HTERT RPE-1 (cell line): ENCODE measurements around the gene ZNHIT2.

Experiments
- in situ Hi-C: fragments of 300-500 bp; cut with MboI; formaldehyde crosslinking; loops from 4 replicates; pipeline ENCODE4 v1.14.3; 2020; ENCODE audit warnings: low sequenced_read_pairs

The ZNHIT2 gene

GRCh38 chr11:65107078-65107477, 10.4 kb downstream of the ZNHIT2 start:
- in situ Hi-C loops = no loop called here

DNA sequence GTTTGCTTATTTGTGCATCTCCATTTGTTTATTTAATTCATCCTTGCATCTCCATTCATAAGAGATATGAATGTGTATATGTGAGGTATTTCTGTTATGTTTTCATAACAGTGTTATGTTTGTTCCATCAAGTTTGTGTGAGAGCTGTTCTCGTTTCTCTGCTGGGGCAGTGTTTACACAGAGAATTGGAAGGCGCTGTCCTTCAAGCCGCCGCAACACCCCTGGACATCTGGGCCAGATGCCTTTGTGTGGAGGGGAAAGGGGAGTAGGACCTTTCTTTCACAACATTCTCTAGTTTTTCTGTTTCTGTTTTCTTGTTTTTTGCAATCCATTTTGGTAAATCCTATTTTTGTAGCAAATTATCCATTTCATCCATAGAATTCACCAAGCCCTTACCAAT, 12.9 kb downstream of the ZNHIT2 start:
- in situ Hi-C loops = no loop called here

DNA sequence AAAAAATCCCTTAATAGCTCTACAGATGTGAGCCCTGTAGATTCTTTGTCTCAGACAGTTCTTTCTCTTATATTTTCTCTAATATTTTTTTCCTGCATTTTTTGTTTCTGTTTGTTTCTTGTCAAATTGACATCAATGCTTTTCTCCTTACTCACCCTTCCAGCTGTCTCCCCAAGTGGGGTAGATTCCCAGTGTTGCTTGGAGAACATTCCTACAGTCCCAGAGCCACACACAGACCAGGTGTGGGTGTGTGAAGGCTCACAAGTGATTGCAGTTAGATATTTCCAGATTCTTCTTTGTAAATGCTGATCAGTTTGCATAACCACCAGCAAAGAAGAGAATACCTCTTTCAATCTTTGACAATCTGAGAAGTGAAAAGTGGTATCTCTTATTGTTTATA, 14.0 kb downstream of the ZNHIT2 start:
- in situ Hi-C loops = no loop called here

- in situ Hi-C loops = no loop called here
Measured at GRCh38 chr11:65102142-65103095, 15.1 kb downstream of the ZNHIT2 start.

GRCh38 chr11:65100674-65101350, 16.7 kb downstream of the ZNHIT2 start:
- in situ Hi-C loops = no loop called here

GRCh38 chr11:65096926-65097325, 20.6 kb downstream of the ZNHIT2 start:
- in situ Hi-C loops = no loop called here

DNA sequence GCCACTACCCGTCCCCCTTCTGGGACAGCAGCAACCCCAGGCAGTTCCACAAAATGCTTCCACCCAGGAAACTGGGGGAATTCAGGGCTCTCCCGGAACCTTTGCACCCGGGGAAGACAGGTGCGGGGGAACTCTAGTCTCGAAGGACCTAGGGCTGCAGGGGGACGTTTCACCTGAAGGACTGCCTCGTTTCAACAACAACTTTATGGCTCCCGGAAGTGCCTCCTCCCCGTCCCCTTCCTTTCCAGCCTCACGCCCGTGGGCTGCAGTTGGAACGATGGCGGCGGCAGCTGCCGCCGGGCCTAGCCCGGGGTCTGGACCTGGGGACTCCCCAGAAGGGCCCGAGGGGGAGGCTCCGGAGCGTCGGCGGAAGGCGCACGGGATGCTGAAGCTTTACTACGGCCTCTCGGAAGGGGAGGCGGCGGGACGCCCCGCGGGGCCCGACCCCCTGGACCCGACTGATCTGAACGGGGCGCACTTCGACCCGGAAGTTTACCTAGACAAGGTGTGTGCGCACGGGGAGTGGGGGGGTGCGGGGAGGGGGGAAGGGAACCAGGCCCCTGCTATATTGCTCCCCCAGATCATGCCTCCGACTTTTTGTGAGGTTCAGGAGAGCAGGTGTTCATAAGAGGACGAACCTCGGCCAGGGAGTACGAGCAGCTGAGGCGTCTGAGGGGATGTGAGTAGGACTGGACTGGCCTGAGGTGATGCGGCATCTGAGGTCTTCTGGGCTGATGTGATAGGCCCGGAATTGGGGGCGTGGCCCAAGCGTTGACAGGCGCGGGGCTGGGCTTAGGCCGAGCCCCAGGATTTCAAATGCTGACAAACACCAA, 21.3 kb downstream of the ZNHIT2 start, which contains the start of gene VPS51:
Gene VPS51, plus strand, starts transcription at position 241 of the 833 bp plus-strand sequence. Its CDS starts 37 bp downstream, at position 278.
- in situ Hi-C loops = no loop called here

DNA sequence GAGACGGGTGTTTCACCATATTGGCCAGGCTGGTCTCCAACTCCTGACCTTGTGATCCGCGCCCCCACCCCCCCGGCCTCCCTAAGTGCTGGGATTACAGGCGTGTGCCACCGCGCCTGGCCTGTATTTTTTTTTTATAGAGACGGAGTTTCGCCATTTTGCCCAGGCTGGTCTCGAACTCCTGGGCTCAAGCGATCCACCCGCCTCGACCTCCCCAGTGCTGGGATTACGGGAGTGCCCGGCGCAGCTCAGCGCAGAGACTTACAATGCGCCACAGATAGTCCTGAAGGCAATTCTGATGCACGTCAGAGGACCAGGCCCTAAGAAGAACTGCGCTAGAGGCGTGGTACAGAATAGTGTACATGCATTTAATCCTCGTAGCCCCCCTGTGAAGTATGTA, 22.1 kb downstream of the ZNHIT2 start:
- in situ Hi-C loops = no loop called here

GRCh38 chr11:65090628-65091027, 26.9 kb downstream of the ZNHIT2 start:
- in situ Hi-C loops = no loop called here

DNA sequence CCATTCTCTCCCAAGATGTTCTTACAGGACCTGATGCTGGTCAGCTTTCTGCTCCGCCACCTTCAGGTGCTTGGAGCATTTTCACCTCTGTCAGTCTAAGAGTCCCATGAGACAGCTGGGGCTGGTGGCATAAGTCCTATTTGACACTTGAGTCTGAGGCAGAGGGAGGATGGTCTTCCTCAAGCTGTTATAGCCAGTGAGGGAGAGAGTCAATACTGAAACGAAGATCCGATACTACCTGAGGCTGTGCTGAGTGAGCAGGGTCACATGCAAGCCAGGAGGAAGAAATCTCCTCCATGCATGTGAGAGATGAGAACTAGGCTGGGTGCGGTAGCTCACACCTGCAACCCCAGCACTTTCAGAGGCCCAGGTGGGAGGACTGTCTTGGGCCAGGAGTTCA, 27.9 kb downstream of the ZNHIT2 start:
- in situ Hi-C loops = no loop called here

- in situ Hi-C loops = no loop called here
Measured at GRCh38 chr11:65087827-65088226, 29.7 kb downstream of the ZNHIT2 start.

- in situ Hi-C loops = no loop called here
Measured at GRCh38 chr11:65087216-65087615, 30.3 kb downstream of the ZNHIT2 start.

GRCh38 chr11:65086809-65087208, 30.7 kb downstream of the ZNHIT2 start:
- in situ Hi-C loops = no loop called here

- in situ Hi-C loops = no loop called here
Measured at GRCh38 chr11:65085446-65085845, 32.1 kb downstream of the ZNHIT2 start.

DNA sequence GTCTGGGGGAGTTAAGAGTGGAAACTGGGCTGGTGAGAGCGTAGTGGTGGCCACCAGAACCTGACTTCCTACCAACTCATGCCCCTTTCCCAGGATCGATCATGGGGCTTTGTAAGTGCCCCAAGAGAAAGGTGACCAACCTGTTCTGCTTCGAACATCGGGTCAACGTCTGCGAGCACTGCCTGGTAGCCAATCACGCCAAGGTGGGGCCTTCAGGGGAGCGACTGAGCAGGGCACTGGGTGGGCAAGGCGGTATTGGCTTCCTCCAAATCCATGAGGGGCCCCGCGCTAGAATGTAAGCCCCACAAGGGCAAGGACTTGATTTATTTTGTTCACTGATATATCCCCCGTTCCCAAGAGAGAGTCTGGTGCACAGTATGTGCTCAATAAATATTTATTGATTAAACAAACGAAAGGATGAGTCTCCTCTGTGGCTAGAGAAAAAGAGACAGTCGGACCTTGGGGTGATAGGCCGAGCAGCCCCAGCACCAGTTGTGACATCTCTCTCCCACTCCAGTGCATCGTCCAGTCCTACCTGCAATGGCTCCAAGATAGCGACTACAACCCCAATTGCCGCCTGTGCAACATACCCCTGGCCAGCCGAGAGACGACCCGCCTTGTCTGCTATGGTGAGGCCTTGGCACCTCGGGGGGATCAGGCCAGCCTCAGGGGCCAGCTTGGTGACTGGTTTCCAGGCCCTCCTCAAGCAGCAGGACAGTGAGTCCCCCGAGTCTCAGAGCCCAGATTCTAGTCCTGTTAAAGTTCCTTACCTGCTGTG, 32.7 kb downstream of the ZNHIT2 start:
- in situ Hi-C loops = no loop called here

DNA sequence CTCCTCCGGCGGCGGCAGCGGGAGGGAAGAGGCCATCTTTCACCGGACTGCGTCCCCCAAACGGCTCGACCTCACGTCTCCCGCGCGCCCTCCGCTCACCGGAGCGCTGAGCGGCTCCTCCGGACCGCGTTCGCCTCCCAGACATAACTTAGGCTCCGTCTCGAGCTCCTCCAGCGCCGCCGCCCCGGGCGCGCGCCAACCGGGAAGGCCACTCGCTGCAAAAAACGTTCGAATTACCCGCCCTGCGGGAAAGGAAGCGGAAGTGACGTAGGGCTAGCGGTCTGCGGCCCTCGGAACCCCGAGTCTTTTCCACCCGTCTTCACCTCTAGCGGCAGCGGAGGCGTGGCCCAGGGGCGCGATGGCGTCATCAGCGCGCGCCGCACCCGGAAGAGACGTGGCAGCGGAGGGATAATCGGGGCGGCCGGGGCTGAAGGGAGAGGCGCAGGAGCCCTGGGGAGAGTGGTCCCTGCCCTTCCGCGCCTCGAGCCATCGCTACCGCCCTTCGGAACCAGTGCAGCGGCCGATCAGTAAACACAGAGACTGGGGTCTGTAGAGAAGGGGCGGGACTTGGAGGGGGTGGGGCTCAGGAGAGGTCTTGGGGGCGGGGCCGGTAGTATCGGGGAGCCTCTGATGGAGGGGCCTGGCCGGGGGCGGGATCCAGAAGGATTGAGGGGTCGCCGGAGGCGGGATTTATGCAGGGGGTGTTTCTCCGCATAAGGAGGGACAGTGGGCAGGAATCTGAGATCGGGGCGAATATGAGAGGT, 33.5 kb downstream of the ZNHIT2 start, which contains the start of the genes CDCA5 and ZFPL1:
Gene CDCA5, minus strand, starts transcription at position 207 of the 764 bp plus-strand sequence. Its CDS starts 62 bp downstream, at position 145.
Gene ZFPL1, plus strand, starts transcription at position 389 of the 764 bp plus-strand sequence. CDS start 477 bp downstream, outside the sequence.
- in situ Hi-C loops = no loop called here

- in situ Hi-C loops = no loop called here
Measured at GRCh38 chr11:65083134-65083833, 34.2 kb downstream of the ZNHIT2 start.

GRCh38 chr11:65078786-65079342, 38.6 kb downstream of the ZNHIT2 start:
- in situ Hi-C loops = no loop called here
